Fibroblast of skin of back (primary cell): Measurements from ENCODE around the gene SASH1.
"Not testable (repeated sequence)": the region's sequence is repeated elsewhere in the genome, so short reads cannot be mapped to it uniquely, and the experiment has no call there.

ENCODE experiments used
- DNase-seq: peaks from one replicate; pipeline ENCODE4 v3.0.0-alpha.2; 2013

SASH1 gene

GRCh38 chr6:148370176-148370575 lies 27.5 kb downstream of the SASH1 start:
- DNase-seq: no peak

DNA sequence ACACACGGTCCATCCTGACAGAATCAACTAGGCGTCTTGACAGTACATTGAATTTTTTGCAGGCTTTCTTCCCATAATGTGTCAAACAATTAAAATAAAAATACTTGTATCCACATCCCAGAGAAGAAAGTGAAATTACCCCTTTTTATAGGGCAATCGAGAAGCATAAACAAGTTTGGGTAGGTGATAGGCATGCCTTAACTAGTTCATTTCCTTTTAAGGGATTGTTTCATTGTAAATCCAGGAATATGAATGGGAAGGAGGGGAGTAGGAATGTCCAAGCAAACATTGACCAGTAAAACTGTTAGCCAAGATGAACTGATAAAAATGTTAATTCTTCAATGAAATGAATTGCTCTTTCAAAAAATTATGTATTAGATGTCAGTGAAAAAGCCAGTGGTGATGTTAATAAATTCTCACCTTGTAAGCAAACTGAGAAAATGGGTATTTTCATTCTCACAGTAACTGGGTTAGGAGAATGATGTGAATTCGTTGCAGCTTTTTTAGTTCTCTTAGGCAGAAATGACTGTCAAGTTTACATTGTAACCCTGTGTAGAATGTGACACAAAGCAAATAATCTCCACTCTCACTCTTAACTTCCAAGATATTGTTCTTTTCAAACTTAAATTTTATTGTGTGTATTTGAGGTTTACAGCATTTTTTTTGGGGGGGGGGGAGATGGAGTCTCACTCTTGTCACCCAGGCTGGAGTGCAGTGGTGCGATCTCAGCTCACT lies 31.6 kb downstream of the SASH1 start:
- no peak for DNase-seq

GRCh38 chr6:148375401-148375800 lies 32.8 kb downstream of the SASH1 start:
- no peak for DNase-seq

- DNase-seq: no peak
Measured at GRCh38 chr6:148379481-148379880, 36.8 kb downstream of the SASH1 start.

DNA sequence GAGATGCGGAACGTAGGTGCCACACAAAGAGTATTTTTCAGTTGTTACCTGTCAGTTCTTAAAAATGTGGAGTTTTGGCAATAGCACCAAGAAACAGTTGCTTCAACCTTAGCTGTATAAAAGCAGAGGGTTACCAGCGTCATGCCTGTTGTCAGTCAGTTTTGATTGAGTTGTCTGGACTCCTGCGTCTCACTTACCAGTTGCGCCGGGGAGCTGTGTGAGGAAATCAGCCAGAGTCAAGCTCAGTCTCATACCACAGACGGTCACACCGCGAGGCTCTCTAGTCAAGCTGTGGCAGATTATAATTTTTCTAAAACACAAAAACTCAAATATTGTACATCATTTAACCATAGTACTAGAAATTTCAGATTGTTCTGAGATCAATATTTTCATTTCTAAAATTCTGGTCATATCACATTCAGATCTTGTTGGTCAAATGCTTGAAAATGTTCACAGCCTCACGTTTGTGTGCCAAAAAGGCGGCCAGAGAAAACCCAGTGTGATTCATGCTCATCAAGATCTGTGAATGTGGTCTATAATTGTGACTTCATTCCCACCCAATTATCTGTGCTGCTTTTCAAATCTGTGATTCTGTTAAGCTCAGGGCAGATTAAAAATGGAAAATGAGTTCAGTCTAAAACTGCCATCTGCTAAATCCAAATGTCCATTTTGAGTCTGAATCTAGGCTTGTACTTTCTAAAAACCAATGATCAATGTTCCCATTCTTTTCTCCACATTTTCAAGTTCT lies 37.5 kb downstream of the SASH1 start:
- DNase-seq: no peak

GRCh38 chr6:148382051-148382450 lies 39.4 kb downstream of the SASH1 start:
- DNase-seq: not testable (repeated sequence)

DNA sequence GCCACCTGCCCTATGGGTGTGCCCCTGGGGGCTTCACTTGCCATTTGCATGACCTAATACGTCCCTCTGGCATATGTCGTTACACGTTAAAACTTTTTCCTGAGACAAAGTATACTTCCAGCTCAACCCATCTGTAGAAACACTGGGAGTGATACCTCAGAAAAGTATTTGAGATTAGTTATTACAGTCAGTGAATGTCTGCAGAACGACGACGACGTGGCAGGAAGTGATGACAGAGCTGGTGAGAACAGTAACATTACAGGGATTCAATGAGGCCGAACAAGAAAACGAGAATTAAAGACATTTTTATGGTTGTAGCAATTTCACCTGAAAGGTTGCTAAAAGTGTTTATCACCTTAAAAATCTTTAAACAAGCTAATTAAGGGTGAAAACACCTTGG lies 40.2 kb downstream of the SASH1 start:
- DNase-seq: no peak

DNA sequence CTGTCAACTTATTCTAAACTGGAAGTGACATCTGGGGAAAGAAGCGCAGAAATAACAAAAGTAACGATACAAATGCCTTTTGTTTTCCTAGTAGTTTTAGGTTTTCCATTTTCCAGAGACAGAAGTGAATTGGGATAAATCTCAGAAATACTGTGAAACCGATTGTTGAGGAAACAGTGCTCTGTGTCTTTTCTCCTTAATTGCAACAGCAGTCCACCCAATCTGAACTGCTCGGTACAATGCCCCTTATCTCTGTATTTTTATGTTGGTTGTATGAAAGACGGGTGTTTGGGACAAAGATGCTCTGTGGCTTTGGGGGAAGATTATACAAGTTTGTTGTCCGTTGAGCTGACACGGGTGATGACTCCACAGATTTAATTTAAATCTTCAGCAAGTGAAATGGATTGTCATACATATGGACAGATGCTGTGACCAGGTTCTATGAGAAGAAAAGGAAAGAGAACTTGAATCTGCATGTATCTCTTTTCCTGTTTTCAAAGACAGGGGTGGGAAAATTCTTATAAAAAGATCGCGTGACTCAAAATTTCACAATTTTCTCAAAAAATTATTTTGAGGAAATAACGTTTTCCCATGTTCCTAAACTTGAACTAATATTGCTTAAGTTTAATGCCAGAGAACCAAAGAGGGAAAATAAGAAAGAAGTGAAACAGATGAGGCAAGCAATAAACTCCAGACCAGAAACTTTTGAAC lies 41.2 kb downstream of the SASH1 start:
- no peak for DNase-seq

- no peak for DNase-seq
Measured at GRCh38 chr6:148385379-148385778, 42.7 kb downstream of the SASH1 start.

DNA sequence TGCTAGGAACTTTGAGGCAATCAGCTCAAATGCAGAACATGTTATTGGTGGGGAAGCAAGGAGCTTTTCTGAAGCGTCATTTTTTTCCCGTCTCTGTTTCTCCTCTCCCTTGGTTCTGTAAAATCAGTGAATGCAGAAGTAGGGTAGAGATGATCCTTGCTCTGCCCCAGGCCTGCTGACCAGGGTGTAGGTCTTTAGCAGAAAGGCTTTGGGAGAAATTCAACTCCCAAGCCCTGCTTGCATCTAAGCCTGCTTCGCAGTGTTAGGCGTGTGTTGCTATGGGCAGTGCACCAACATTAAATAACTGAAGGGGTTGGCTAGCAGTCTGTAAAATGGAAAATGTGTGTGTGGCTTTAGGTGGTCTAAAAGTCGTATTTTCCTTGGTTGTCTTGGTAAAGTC lies 45.9 kb downstream of the SASH1 start:
- no peak for DNase-seq

DNA sequence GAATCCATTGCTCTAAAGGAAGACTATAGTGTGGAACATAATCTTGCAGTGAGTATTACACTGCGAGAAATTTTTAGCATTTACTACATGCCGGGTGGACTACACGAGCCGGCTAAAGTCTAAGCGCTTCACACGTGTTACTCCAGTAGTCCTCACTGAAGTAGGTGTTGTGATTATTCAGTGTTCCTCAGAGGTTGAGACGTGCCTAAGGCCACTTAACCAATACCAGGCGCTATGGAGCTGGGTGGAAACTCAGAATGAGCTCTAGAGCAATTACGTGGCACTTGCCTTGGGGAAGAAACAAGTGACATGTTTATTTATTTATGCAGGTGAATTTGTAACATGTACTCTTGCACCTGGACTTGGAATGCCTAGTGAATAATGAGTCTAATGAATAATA lies 46.4 kb downstream of the SASH1 start:
- DNase-seq: no peak

DNA sequence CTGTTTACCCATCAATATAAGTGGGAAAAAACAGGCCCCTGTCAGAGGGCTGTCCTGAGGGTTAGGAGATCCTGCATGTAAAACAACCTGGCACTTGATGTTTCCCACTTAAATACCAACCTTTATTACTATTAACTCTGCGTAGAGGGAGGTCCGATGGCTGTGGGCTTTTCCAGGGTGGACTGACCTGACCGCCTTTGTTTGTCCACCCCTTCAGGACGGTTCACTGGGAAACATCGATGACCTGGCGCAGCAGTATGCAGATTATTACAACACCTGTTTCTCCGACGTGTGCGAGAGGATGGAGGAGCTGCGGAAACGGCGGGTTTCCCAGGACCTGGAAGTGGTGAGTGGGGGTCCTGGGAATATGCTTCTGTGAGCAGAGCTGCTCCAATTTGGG lies 47.3 kb downstream of the SASH1 start:
- DNase-seq: no peak

DNA sequence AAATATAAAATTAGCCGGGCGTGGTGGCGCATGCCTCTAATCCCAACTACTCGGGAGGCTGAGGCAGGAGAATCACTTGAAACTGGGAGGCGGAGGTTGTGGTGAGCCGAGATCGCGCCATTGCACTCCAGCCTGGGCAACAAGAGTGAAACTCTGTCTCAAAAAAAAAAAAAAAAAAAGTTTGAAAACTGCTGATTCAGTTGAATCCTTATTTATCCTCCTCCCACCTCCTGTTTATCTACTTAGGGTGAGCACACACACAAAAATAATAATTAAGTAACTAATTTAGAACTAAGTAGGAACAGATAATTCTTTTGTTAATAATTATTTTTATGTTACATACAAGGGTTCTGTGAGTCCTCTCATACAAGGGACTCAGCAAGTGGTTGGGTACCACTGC lies 49.5 kb downstream of the SASH1 start:
- not testable (repeated sequence) for DNase-seq

DNA sequence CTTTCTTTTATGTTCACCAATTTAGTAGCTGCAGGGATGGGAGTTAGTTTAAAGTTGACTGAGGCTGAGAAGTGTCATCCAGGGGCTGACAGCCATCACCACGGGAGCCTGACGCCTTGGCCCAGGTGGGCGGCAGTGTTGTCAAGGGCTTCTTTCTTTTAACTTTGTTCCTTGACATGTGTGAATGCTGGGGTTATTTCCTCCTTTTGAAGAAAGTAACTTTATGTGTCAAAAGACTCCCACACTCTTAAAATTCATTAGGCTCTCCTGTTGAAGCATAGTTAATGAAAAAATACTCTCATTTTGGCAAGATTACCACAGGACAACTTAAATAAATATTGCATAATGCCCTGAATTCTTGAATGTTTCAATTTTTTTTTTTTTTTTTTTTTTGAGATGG lies 50.0 kb downstream of the SASH1 start:
- DNase-seq: no peak

DNA sequence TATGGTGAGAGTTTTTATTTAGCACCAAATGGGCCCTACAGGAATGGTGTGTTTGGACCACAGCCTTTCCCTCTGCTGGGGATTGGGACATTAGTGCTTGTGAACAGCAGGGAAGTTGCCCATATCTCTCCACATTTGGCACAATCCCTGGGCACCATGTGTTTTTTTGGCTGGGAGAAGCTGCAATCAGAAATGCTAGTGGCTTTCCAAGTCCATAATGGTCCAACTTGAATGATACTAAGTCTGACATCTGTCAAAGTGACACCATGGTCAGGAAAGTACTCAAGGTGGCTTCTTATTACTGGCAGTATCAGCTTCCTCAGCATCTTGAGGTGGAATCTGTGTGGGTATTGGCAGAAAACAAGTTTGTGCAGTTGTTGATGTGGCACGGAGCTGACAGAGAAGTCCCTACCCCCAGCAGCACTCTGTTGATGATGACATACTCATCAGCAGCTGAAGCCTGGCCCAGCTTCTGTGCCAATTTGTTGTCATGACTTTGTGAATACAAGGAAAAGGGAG lies 53.0 kb downstream of the SASH1 start:
- no peak for DNase-seq

GRCh38 chr6:148396411-148396810 lies 53.8 kb downstream of the SASH1 start:
- no peak for DNase-seq

DNA sequence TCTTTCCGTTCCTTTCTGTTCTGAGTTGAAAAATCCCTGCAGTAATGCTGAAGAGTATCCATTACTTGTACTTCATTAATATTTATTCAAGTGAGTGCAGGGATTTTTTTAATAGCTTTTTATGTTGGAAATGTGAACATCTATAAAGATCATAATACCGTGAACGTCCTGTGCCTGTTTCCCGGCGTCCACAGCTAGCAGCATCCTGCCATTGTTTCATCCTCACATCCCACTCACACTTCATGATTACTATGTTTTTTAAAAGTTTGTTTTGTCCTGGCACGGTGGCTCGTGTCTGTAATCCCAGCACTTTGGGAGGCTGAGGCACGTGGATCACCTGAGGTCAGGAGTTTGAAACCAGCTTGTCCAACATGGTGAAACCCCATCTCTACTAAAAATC lies 54.3 kb downstream of the SASH1 start:
- DNase-seq: no peak

GRCh38 chr6:148398244-148398643 lies 55.6 kb downstream of the SASH1 start:
- no peak for DNase-seq

DNA sequence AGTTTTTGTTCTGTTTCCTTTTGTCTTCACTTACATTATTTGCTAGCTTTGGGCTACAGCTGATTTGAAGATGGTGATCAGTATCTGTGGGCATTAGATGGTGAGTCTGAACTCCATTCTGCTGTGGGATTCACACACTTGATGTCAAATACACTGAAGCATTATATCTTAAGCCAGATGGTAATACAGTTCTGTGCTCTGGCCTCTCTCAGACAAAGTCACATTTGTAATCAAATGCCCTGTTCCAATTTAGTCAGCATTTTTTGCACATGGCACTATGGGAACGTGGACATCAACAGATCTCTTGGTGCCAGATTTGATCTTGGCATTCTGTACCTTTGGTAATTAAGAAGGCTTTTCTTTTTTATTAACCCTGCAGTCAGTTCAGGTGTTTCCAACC lies 56.0 kb downstream of the SASH1 start:
- no peak for DNase-seq

DNA sequence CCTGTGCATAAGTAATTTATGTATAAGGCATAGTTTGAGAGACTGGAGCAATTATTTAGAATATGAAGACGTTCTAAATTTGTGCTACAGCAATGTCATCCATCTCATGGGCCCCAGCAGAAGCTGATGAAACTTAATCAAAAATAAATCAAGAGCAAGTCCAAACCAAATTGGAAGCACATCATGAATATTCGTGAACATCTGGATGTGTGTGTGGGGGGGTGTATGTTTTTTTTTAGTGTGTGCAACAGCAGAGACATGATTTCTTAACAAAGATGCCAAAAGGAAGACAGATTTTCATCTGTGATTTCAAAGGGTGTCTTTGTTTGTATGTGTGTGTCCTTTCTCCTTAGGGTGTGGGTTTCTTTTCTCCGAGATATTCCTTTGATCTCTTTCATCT lies 58.9 kb downstream of the SASH1 start:
- DNase-seq: no peak

DNA sequence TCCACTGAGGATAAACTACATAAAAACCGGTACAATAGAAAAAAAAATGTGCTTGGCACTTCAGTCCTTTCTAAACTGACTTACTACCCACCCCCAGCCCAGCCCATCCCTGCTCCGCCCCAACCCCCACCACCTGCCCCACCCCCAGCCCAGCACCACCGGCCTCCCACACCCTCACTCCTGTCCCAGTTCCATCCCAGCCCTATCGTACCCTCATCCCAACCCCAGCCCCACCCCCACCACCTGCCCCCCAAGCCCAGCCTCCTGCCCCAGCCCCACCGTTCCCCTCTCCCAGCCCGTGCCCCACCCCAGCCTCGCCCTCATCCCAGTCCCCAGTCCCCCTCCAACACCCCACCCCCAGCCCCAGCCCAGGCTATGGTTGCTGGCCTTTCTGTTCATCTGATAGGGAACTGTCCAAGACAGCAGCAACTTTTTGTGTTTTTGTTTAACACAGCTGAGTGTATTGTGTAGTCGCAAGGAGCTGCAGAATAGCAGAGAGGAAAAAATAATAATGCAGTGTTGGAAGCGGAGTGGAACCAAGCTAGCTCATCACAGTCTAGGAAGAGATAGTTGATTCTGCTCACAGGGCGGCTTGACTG lies 61.9 kb downstream of the SASH1 start:
- no peak for DNase-seq

DNA sequence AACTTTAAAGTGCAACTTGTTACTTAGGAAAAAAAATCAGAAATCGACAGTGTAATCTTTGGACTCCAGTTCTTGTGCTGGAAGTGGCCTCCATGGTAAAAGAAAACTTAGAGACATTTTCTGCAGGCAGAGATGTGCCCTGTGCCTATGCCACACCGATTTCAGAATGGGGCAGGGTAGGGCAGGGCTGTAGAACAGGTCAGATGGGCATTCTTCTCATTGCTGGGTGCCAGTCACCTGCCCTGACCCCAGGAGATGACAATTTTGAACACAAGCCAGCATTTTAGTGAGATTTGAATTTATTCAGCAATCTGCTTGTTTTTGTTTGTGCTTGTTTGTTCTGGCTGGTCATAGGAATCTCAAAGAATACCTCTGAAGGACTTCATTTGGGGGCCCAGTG lies 63.3 kb downstream of the SASH1 start:
- DNase-seq: no peak
